Right lobe of liver (tissue), 4 donors: ENCODE measurements around the gene TBX21.

ENCODE experiments used
- POLR2A ChIP-seq: fragments of 450-650 bp; IDR thresholded peaks from one replicate; pipeline ENCODE4 v1.6.1; 2017; ENCODE audit warnings: antibody characterized with exemption, mild to moderate bottlenecking
- TF ChIP-seq, protein P1 (sequence below), 4 donors: fragments of 200-600 bp in 3 of 4; fragments of 450-650 bp in 1 of 4; IDR thresholded peaks; one replicate each; pipeline versions ENCODE4 v1.5.1 to v1.8.0; 2016 to 2022; ENCODE audit warnings: antibody characterized with exemption in 4 of 4, mild to moderate bottlenecking in 2 of 4
- donor health status: DM: no; HTN: no; CAD: no.
- donor health status: DM: no; HTN: no; CAD: no.
- donor health status: DM: no; HTN: yes; CAD: no.

DNA sequence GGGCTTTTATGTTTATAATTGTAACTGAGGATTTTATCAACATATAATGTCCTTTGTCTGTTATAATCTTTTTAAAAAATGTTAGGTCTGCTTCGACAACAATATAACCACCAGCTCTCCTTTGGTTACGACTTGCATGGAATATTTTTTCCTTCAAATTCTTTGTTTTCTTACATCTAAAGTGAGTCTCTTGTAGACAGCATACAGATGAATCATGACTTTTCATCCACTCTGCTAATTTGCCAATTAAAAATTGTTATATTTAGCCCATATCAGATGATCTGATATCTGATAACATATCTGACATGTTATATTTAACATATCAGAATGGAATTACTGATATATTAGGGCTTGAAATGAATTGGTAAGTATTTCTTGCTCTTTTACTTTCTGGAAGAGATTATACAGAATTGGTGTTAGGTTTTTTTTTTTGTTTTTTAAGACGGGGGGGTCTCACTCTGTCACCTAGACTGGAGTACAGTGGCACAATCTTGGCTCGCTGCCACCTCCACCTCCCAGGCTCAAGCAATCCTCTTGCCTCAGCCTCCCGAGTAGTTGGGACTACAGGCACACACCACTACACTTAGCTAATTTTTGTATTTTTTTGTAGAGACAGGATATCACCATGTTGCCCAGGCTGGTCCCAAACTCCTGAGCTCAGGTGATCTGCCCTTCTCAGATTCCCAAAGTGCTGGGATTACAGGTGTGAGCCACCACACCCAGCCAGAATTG, 27.5 kb downstream of the TBX21 start:
- TF ChIP-seq, protein P1, sequence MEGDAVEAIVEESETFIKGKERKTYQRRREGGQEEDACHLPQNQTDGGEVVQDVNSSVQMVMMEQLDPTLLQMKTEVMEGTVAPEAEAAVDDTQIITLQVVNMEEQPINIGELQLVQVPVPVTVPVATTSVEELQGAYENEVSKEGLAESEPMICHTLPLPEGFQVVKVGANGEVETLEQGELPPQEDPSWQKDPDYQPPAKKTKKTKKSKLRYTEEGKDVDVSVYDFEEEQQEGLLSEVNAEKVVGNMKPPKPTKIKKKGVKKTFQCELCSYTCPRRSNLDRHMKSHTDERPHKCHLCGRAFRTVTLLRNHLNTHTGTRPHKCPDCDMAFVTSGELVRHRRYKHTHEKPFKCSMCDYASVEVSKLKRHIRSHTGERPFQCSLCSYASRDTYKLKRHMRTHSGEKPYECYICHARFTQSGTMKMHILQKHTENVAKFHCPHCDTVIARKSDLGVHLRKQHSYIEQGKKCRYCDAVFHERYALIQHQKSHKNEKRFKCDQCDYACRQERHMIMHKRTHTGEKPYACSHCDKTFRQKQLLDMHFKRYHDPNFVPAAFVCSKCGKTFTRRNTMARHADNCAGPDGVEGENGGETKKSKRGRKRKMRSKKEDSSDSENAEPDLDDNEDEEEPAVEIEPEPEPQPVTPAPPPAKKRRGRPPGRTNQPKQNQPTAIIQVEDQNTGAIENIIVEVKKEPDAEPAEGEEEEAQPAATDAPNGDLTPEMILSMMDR (IDR thresholded peaks at IDR 0.05) = no peak
- no peak for TF ChIP-seq POLR2A
